ENCODE data around the gene CDH5.

DNA sequence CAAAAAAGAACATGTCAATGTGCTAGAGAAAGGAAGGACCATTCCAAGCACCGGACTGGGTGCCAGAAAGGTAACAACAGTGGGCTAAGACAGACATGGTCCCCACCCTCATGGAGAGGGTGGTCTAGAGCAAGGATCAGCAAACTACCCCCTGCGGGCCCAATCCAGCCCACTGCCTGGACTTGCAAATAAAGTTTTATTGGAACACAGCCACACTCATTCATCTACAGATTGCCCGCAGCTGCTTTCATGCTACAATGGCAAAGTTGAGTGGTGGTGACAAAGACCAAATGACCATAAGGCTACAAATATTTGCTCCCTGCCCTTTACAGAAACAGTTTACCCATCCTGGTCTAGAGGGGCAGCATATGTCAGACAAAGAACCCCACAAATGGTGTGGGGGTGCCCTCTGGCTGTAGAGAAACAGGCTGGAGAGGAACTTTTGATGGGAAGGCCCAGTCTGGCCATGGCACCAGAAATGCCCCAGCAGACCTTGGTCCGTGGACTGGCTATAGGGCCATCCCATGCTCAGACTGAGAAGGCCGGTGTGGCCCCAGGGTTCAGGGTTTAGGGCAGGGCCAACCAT lies 15.2 kb downstream of the CDH5 start:
- TF ChIP-seq, protein P1, sequence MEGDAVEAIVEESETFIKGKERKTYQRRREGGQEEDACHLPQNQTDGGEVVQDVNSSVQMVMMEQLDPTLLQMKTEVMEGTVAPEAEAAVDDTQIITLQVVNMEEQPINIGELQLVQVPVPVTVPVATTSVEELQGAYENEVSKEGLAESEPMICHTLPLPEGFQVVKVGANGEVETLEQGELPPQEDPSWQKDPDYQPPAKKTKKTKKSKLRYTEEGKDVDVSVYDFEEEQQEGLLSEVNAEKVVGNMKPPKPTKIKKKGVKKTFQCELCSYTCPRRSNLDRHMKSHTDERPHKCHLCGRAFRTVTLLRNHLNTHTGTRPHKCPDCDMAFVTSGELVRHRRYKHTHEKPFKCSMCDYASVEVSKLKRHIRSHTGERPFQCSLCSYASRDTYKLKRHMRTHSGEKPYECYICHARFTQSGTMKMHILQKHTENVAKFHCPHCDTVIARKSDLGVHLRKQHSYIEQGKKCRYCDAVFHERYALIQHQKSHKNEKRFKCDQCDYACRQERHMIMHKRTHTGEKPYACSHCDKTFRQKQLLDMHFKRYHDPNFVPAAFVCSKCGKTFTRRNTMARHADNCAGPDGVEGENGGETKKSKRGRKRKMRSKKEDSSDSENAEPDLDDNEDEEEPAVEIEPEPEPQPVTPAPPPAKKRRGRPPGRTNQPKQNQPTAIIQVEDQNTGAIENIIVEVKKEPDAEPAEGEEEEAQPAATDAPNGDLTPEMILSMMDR (conservative IDR thresholded peaks at IDR 0.05) = no peak
- TF ChIP-seq EZH2 (IDR thresholded peaks at IDR 0.05; ENCODE audit: low read depth) = no peak
